Stimulated activated CD8-positive, alpha-beta memory T cell treated with anti-CD3 and anti-CD28 coated beads, Interleukin-2, amount 100 ng/mL, for 48 hours (primary cell): ENCODE data around the gene VDR.
"Not testable (repeated sequence)": the region's sequence is repeated elsewhere in the genome, so short reads cannot be mapped to it uniquely, and the experiment has no call there.

Source experiments
- DNase-seq, 2 donors: peaks; one replicate each; pipeline ENCODE4 v3.0.0-alpha.2; 2020; ENCODE audit warnings: low read depth in 2 of 2

VDR gene

DNA sequence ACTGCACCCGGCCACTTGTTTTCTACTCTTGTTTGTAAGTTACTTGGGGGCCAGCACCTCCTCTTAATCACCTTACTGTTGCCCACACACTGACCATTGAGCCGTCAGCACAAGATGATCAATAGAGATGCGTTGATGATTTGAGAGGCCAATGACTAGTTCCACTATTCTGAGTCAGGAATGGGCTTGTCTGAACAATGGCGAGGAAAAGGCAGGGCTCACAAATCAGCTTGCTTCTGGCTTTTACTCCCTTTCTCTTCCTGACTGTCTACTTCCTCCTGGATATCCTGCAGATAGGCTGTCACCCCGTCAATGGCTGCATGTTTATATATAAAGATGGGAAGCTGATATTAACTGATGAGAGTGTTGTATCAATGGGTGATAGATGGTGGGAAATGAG, 55.9 kb downstream of the VDR start:
- DNase-seq = no peak

DNA sequence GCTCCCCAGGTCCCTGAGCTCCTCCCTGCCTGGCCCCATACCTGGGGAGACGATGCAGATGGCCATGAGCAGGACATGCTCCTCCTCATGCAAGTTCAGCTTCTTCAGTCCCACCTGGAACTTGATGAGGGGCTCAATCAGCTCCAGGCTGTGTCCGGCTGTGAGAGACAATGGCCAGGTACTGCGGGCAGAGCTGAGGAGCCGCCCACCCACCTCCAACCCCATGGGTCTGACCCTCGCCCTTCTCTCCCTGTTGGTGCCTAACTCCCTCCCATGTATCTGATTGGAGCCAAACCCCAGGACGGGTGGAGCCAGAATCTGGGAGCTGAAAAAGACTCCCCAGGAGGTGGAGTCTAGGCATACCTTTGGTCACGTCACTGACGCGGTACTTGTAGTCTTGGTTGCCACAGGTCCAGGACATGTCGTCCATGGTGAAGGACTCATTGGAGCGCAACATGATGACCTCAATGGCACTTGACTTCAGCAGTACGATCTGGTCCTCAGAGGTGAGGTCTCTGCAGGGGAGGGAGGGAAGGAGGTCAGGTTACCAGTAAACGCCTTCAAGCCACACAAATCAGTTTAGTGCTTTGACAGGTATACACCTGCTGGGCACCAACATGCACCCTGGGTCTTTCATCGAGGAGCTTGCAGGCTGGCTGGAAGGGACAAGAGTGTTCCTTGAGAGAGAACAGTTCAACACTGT, 58.3 kb downstream of the VDR start:
- no peak for DNase-seq

DNA sequence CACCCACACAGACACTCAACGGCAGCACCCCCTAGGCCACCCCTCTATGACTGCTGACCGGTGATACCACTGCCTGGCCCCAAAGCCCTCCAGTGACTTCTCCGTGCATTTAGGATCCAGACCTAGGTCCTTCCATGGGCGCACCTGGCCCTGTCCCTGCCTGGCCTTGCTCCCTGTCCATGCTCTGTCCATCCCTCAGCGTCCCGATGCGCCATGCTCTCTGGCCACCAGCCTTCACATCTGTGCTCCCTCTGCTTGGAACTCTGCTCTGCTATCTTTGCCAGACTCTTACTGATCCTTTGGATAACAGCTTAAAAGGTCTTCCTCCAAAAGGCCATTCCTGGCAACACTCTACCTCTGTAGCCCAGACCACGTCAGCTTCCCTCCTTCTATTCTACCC, 59.7 kb downstream of the VDR start:
- no peak for DNase-seq

DNA sequence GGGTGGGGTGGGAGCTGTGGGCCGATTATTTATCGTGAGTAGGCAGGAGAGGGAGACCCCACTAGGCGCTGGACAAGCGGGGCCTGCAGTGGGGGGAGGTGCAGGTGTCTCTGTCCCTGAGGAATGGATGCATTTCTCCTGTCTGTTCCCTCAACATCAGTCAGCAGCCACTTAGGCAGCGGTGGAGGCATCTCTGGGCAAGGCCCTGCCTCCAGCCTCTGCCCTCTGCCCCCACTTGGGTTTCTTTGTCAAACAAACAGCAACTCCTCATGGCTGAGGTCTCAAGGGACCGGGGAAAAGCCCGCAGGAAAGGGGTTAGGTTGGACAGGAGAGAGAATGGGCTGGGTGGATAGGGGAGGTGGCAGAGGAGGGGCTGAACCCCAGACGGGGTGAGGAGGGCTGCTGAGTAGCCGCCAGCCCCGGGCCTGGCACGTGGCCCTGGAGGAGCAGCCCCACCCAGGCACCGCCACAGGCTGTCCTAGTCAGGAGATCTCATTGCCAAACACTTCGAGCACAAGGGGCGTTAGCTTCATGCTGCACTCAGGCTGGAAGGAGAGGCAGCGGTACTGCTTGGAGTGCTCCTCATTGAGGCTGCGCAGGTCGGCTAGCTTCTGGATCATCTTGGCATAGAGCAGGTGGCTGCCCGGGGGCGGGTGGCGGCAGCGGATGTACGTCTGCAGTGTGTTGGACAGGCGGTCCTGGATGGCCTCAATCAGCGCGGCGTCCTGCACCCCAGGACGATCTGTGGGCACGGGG, 60.4 kb downstream of the VDR start:
- no peak for DNase-seq

DNA sequence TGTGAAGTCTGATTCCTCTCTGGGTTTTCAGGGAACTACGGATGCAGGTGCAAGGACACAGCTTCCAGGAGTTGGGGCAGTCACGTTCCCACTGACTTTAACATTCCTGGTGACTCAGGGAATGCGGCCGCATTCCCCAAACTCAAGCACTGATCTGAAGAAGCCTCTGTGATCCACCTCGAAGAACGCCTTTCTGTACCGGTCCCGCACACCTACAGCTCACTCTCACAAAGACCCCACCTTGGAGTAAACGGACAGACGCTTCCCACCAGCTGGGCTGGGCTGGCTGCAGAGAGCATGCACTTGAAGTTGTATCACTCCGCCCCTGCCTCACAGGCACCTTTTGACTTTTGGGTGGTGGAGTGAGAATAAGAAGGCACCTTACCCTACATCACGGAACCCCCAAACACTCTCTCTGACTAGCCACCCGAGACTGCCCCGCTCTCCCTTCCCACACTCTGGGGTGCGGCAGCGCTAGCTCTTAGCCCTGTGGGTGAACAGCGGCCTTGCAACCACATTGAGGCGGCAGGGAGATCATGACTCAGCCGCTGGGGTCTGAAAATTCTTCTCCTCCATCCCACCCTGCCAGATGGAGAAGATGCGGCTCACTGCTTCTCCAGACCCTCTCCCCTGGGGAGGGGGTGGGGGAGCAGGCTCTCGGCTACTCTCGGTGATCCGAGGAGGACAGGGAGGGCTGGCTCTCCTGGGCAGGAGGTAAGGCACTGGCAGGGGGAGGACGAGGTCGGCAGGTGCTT, 61.4 kb downstream of the VDR start:
- DNase-seq = no peak

DNA sequence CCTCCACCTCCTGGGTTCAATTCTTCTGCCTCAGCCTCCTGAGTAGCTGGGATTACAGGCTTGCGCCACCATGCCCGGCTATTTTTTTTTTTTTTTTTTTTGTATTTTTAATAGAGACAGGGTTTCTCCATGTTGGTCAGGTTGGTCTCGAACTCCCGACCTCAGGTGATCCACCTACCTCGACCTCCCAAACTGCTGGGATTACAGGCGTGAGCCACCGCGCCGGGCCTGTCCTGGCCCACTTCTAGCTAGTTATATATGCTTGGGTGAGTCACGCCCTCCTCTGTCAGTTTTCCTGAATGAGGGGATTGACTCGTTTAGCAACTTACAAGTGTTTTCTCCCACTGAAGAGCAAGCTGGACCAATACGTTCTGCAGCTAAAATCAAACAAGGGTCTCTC, 62.3 kb downstream of the VDR start:
- not testable (repeated sequence) for DNase-seq

DNA sequence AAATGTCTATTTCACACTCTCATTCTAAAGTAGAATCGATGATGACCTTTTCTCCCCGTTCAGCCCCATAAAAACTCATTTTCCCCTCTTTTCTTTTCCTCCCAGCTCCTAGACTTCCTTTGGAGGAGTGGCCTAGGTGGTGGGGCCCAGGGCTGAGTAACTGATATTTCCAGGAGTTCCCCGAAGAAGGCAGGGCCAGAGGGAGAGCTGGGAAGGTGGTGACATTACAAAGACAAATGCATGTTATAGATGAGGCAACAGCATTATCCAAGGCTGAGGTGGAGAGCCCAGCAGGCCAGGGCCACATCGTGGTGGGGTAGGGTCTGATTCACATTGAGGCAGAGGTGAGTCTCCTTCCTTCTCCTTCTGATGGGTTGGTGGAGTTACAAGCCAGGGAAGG, 62.9 kb downstream of the VDR start:
- no peak for DNase-seq

DNA sequence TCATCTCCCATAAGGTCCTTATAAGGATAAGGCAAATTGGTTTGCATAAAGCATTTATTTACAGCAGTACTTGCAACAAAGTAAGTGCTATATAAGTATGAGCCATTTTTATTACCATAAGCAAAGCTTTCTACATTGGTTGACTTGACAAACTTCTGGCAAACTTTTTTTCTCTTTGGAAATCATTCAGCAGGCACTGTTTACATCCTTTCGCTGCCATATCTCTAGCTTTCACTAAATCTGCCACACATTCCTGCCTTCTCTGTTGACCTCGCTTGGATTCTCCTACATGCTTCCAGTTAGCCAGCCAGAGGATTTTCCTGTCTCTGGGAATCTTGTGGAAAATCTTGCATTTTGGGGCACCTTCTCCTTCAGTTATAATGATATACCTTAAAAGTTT, 63.3 kb downstream of the VDR start:
- no peak for DNase-seq

DNA sequence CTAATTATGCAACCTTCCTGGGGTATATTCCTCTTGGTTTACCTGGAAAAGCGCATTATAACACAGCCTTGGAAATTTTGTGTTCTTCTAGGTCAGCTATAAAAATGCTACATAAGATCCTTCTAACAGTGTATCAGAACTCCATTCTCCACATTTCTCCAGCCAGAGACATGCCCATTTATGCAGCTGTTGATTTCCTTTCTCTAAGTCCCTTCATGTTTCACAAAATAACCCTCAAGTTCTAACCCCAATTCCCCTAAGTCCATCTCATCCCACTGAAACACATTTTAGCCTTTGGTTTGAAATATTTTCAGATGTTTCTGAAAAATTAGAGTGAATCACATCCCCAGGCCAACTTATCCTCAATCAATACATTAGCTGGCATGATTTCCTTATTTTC, 64.2 kb downstream of the VDR start:
- DNase-seq = no peak

DNA sequence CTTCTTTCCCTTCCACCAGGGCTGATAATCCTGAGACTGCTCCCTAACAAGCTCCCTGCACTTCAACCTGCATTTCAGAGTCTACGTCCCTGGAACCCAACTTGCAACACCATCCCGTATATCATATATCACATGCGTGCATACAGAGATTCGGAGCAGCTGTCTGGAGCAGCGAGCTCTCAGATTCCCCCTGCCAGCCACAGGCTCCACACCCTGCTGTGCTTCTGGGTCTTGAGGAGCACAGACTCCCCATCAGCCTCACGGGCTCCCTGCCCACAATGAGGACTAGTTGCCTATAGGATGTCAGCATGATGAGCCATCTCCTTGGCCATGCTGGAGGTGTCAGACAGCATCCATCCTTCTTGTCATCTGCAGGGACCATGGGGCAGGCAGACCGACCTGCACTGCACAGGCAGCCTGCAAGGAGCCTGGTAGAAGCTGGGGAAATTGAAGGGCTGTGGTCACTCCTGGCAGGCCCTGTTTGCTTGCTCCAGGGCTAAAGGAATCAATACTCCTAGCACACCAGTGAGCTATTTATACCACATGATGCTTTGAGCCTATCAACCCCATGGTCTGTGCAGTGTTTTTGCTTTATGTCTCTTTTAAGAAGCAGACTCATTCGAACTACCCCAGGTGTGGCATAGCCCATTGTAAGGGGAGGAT, 65.4 kb downstream of the VDR start:
- no peak for DNase-seq

DNA sequence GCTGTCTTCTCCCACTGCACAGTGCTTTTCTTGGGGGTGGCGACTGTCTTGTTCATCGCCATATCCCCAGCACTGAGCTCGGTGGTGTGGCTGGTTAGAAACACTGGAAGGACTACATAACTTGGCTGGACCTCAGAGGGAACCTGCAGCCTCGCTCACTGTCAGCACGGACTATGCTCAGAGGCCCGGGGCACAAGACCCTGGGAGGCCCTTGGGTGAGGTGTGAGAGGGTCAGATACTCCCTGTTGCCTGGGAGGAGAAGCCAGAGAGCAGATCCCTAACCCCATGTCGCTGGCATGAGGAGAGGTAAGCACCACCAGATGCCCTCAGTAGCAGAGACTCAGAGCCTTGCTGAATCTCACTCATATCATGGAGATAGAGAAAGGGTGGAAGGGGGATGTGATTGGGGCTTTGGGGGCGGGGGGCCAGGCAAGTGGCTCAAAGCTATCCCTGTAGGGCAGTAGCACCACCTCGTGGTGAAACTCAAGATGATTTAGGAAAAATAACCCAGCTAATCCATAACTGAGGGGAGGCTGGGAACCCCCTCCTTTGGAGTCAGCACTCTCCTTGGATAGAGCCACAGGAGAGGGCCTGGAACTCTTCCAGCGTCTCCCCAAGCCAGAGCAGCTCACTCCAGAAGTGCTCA, 66.4 kb downstream of the VDR start:
- DNase-seq = no peak

DNA sequence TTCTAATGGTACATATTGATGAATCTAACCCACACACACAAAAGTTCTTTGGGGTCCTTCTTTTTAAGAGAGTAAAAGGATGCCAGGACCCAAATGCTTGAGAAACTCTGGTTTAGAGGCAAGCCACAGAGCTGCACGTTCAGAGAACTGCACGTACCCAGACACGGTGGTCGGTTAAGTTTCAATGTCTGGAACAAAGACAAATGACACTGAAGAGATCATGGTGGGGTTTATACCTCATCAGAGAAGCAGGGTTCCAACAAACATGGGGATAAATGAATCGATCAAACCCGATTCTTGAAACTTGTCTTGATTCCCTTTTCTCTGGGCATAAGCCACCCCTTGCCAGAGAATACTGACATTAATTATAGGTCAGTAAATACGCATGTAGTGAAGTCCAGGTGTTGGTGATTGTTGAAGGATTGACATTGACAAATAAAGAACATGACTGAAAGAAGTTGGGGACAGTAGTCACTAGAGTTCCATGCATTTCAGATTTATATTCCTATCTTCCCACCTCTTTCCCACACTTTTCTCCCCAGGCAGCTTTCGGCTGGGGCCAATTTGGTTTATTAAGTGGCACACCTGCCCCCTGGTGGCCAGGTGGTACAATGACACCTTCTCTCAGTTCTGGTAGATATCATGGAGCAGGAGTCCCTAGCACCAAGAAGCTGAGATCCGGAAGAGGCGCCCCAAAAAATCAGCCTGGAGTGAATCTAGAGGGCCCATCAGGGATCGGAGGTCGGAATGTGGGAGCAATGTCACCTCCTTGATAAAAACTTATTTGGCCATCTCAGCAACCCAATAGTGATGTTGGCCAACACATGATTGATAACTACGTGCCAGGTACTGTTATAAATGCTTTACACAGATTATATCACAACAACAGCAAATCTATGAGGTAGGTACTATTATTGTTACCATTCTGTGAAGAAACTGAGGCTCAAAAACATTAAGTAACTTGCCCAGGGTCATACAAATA, 67.3 kb downstream of the VDR start:
- DNase-seq = peak in 1 of 2 donors; percentile 48

DNA sequence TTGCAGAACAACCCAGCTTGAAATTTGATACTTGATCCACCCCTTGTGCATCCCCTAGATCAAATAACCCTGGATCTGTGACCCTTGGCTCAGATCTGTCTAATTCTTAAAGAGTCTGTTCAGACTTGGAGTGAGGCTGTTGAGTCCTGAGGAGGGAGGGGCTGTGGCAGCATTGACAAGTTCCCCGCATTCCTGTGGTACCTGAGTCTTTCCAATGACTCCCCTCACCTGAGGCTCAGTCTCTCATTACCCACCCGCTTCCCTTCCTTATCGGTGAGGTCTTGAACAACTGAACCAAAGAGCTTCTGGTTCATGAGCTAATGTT, 69.0 kb downstream of the VDR start:
- DNase-seq = no peak

DNA sequence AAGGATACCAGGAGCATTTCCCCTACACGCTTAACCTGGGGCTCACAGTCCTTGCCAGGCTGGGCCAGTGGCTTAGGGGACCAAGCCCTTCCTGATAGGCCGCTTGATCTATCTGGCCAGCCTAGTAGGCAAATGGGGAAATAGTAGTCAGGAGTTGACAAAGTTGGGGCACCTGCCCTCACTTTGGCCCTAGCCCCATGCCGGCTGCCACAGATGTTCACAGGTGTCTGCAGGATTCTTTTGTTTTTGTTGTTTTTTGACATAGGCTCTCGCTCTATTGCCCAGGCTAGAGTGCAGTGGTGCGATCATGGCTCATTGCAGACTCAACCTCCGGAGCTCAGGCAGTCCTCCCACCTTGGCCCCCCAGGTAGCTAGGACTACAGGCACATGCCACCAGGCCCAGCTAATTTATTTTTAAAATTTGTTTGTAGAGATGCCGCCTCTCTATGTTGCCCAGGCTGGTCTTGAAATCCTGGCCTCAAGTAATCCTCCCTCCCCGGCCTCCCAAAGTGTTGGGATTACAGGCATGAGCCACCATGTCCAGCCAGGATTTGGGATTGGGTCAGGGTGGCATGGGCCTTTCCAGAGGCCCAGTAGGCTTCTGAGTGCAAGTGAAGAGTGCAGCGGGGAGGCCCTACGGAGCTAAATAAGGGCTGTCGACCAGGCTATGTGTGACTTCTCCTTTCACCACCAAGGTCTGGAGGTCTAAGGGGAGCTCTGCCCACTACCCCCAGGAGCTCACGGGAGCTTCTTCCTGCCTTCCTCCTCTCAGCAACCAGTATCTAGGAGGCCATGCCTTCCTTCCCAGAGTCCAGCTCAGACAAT, 69.6 kb downstream of the VDR start:
- no peak for DNase-seq

DNA sequence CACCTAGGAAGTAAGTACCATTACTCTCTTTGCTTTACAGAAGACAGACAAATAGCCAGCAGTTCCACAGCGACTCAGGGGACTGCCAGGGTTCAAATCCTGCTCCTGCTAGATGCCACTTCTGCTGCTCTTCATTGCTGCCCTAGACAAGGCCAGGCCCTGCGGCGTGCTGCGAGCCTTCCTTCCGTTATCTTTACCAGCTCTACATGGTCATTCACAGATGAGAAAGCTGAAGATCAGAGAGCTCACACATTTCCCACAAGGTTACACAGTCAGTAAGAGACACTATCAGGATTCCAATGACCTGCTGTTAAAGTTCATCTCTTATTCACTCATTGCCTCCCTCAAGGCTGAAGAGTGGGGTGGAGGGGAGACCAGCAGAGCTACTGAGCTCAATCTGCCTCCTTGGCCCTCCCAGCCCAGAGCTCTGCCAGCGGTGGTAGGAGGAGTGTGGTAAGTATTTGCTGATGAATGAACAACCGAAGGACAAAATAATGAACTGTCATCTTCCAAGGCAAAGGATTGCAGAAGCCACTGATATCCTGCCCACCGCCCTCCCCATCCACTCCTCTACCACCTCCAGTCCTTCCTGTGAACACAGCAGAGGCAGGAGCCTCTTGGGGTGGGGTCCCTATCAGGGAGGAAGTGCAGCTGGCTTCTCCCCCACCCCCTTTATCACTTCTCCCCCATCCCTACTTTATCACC, 70.4 kb downstream of the VDR start:
- DNase-seq = no peak

DNA sequence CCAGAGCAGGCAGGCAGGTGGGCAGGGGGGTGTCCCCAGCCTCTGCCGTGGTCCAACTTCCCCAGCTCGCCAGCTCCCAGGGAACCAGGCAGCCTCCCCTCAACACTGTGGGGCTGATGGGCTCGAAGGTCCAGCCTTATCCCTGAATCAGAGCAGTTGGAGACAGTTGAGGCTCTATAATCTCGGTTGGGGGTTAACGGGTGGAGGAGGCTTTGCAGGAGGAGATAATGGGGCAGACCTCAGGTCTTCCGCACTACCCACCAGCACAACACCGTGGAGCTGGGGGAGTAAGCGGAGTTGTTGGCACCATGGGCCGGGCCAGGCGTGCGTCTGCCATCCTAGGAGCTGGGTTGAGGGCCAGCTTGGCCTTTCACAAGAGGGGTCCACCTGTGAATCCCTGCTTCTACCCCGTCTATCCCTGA, 71.2 kb downstream of the VDR start:
- no peak for DNase-seq

DNA sequence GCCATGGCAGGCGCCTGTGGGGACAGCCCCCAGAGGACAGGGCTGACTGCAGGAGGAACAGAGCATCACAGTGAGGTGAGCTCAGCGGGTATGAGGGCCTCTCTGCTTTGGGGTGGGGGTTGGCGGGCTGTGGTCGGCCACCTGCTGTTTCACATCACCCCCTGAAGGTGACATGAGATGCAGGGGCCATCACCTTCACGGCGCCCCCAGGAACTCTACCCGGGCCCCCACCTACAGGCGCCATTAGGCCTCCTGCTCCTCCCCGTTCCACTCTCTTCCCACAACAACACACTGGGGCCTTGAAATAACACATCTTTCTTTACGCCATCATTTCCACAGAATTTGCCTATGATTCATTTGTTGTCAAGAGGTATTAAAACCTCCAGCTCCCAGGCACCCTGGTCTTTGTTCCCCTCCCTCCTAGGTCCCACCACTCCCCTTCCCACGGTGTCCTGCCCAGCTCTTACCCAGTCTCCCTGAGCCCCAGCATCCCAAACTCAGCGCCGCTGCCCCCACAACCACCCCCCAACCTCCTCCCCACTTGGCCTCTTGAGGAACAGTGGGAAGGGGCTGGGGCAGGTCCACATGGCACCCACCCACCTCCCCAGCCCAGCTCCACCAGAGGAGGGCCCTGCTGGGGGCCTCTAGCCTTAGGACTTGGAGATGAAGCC, 72.4 kb downstream of the VDR start:
- DNase-seq = peak; percentile 69 to 75

DNA sequence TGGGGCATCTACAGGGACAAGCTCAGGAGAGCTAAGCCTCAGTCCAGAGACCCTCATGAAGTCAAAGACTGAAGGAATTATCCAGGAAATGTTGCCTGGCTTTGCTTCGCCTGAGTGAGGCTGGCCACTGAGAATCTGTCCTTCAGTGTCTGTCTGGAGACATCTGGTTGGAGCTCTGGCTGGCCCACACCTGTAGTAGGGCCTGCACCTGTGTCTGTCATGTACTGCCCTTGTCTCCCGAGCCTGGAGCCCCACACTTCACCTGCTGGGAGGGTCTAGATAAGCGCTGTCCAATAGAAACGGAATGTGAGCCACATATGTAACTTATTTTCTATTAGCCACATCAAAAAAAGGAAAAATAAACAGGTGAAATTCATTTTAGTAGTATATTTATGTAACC, 75.2 kb downstream of the VDR start:
- no peak for DNase-seq
